Activated naive CD4-positive, alpha-beta T cell treated with anti-CD3 and anti-CD28 coated beads for 36 hours (primary cell): ENCODE measurements around the gene IL2RA. TPM values are rescaled to one million over a fixed set of nuclear protein-coding genes. Genes with fewer than 3 reads are reported as not detected.
"Not testable (repeated sequence)": the region's sequence is repeated elsewhere in the genome, so short reads cannot be mapped to it uniquely, and the experiment has no call there.

Source experiments
- CTCF ChIA-PET: fragments of 350-600 bp; sonication (Branson Sonifier 250); formaldehyde crosslinking; loops from one replicate; lab custom pipeline; 2021; ENCODE audit warnings: antibody characterized with exemption; lab: Charles Lee
- DNase-seq: peaks from one replicate; pipeline ENCODE4 v3.0.0-alpha.2; 2020
- H3K27ac Mint-ChIP-seq: one replicate; pipeline ENCODE4 v1.8.0; 2021; ENCODE audit warnings: mild to moderate bottlenecking, mixed read lengths
- H3K27me3 Mint-ChIP-seq: one replicate; pipeline ENCODE4 v1.8.0; 2021; ENCODE audit warnings: low read depth, mixed read lengths
- H3K36me3 Mint-ChIP-seq: one replicate; pipeline ENCODE4 v1.8.0; 2021; ENCODE audit warnings: low read depth, mixed read lengths
- H3K4me1 Mint-ChIP-seq: one replicate; pipeline ENCODE4 v1.8.0; 2021; ENCODE audit warnings: low read depth, mixed read lengths
- H3K4me3 Mint-ChIP-seq: one replicate; pipeline ENCODE4 v1.8.0; 2021; ENCODE audit warnings: mild to moderate bottlenecking, moderate library complexity, mixed read lengths
- H3K9me3 Mint-ChIP-seq: one replicate; pipeline ENCODE4 v1.8.0; 2021; ENCODE audit warnings: mixed read lengths
- intact Hi-C: fragments of 100-400 bp; cut with micrococcal nuclease; formaldehyde crosslinking; loops from one replicate; pipeline ENCODE4 v1.15.1; 2023
- total RNA-seq, 2 experiments: library from RNA; stranded (reverse); gene quantifications; one replicate each; pipeline ENCODE4 v1.2.3, GENCODE V29; 2021

The IL2RA gene
- total RNA-seq, 2 experiments from 2014 or later, result 443 to 471 TPM

- Mint-ChIP-seq H3K36me3 (peaks cover 11% of the 10 kb centered on the region), H3K4me1 (peaks cover 29% of the 10 kb centered on the region), H3K9me3 (peaks cover 3% of the 10 kb centered on the region), H3K27me3 (no peaks in the 10 kb centered on the region), H3K4me3 (no peak overlapping the region), H3K27ac (no peak overlapping the region)
- intact Hi-C loops, result no loop called here
- CTCF ChIA-PET, result interaction anchor here (1.0 kb wide), 1 partner anchor 395 kb away, joined by 4 read pairs; no protein-coding TSS in a partner anchor
- no peak for DNase-seq
These were observed 55.6 kb downstream of the IL2RA start for GRCh38 chr10:6006546-6006945.

- CTCF ChIA-PET, result interaction anchor here (1.0 kb wide), 1 partner anchor 396 kb away, joined by 4 read pairs; no protein-coding TSS in a partner anchor
- peaks cover 3% of the 10 kb centered on the region for H3K9me3 Mint-ChIP-seq
- H3K27me3 Mint-ChIP-seq, result no peaks in the 10 kb centered on the region
- no peak for DNase-seq
- H3K27ac Mint-ChIP-seq, result no peak overlapping the region
- H3K4me3 Mint-ChIP-seq, result no peak overlapping the region
- H3K4me1 Mint-ChIP-seq, result peaks cover 27% of the 10 kb centered on the region
- peaks cover 7% of the 10 kb centered on the region for H3K36me3 Mint-ChIP-seq
- intact Hi-C loops, result no loop called here
These were observed 56.2 kb downstream of the IL2RA start for GRCh38 chr10:6005856-6006395.

- intact Hi-C loops, CTCF ChIA-PET, H3K27me3 Mint-ChIP-seq, DNase-seq, H3K4me3 Mint-ChIP-seq, H3K9me3 Mint-ChIP-seq, H3K27ac Mint-ChIP-seq, H3K36me3 Mint-ChIP-seq: not testable (repeated sequence)
- peaks cover 28% of the 10 kb centered on the region for H3K4me1 Mint-ChIP-seq
These were observed 56.9 kb downstream of the IL2RA start for GRCh38 chr10:6005161-6005804.

GRCh38 chr10:6002809-6003510 lies 59.2 kb downstream of the IL2RA start:
- H3K27ac Mint-ChIP-seq, result no peak overlapping the region
- peaks cover 2% of the 10 kb centered on the region for H3K36me3 Mint-ChIP-seq
- H3K4me3 Mint-ChIP-seq, result no peak overlapping the region
- intact Hi-C loops, result no loop called here
- H3K9me3 Mint-ChIP-seq, result peaks cover under 1% of the 10 kb centered on the region
- CTCF ChIA-PET, result no interaction called here
- no peak for DNase-seq
- peaks cover 15% of the 10 kb centered on the region for H3K4me1 Mint-ChIP-seq
- H3K27me3 Mint-ChIP-seq, result no peaks in the 10 kb centered on the region

GRCh38 chr10:5999440-6000165 lies 62.6 kb downstream of the IL2RA start:
- CTCF ChIA-PET, result interaction anchor here (0.5 kb wide), 1 partner anchor 12 kb away, joined by 3 read pairs; no protein-coding TSS in a partner anchor
- H3K36me3 Mint-ChIP-seq, result no peaks in the 10 kb centered on the region
- no peaks in the 10 kb centered on the region for H3K27me3 Mint-ChIP-seq
- H3K4me1 Mint-ChIP-seq, result peaks cover 15% of the 10 kb centered on the region
- intact Hi-C loops, result no loop called here
- H3K4me3 Mint-ChIP-seq, result no peak overlapping the region
- no peak overlapping the region for H3K27ac Mint-ChIP-seq
- DNase-seq, result no peak
- H3K9me3 Mint-ChIP-seq, result no peaks in the 10 kb centered on the region

GRCh38 chr10:5996696-5997095 lies 65.5 kb downstream of the IL2RA start:
- no peaks in the 10 kb centered on the region for H3K27me3 Mint-ChIP-seq
- CTCF ChIA-PET, result no interaction called here

GRCh38 chr10:5992398-5992797 lies 69.8 kb downstream of the IL2RA start:
- Mint-ChIP-seq H3K4me1 (peaks cover 9% of the 10 kb centered on the region), H3K27ac (no peak overlapping the region), H3K9me3 (peaks cover 10% of the 10 kb centered on the region), H3K36me3 (no peaks in the 10 kb centered on the region), H3K27me3 (no peaks in the 10 kb centered on the region), H3K4me3 (no peak overlapping the region)
- no peak for DNase-seq
- intact Hi-C loops, result no loop called here
- CTCF ChIA-PET, result no interaction called here

More at GRCh38 chr10:5996696-5997095, 65.5 kb downstream of the IL2RA start:
- H3K9me3 Mint-ChIP-seq, result peaks cover 7% of the 10 kb centered on the region
- H3K4me3 Mint-ChIP-seq, result no peak overlapping the region
- no peak overlapping the region for H3K27ac Mint-ChIP-seq
- no peak for DNase-seq
- H3K36me3 Mint-ChIP-seq, result no peaks in the 10 kb centered on the region
- intact Hi-C loops, result no loop called here
- peaks cover 6% of the 10 kb centered on the region for H3K4me1 Mint-ChIP-seq

GRCh38 chr10:5991708-5992107 lies 70.5 kb downstream of the IL2RA start:
- H3K27ac Mint-ChIP-seq, result no peak overlapping the region
- CTCF ChIA-PET, result no interaction called here

GRCh38 chr10:5989756-5990155 lies 72.4 kb downstream of the IL2RA start:
- Mint-ChIP-seq H3K4me3 (no peak overlapping the region), H3K27ac (no peak overlapping the region), H3K4me1 (peaks cover 9% of the 10 kb centered on the region), H3K9me3 (peaks cover 10% of the 10 kb centered on the region), H3K27me3 (no peaks in the 10 kb centered on the region), H3K36me3 (no peaks in the 10 kb centered on the region)
- no peak for DNase-seq
- CTCF ChIA-PET, result no interaction called here
- intact Hi-C loops, result no loop called here

More at GRCh38 chr10:5991708-5992107, 70.5 kb downstream of the IL2RA start:
- Mint-ChIP-seq H3K27me3 (no peaks in the 10 kb centered on the region), H3K36me3 (no peaks in the 10 kb centered on the region), H3K4me3 (no peak overlapping the region), H3K4me1 (peaks cover 9% of the 10 kb centered on the region), H3K9me3 (peaks cover 10% of the 10 kb centered on the region)
- intact Hi-C loops, result no loop called here
- DNase-seq, result no peak

- CTCF ChIA-PET, result interaction anchor here (1.0 kb wide), 1 partner anchor 25 kb away, joined by 3 read pairs; no protein-coding TSS in a partner anchor
- H3K36me3 Mint-ChIP-seq, result no peaks in the 10 kb centered on the region
- H3K27me3 Mint-ChIP-seq, result no peaks in the 10 kb centered on the region
- peaks cover 9% of the 10 kb centered on the region for H3K4me1 Mint-ChIP-seq
- H3K27ac Mint-ChIP-seq, result no peak overlapping the region
- peaks cover 10% of the 10 kb centered on the region for H3K9me3 Mint-ChIP-seq
- intact Hi-C loops, result no loop called here
- no peak for DNase-seq
- H3K4me3 Mint-ChIP-seq, result no peak overlapping the region
These were observed 73.7 kb downstream of the IL2RA start for GRCh38 chr10:5988336-5988920.

- peaks cover 9% of the 10 kb centered on the region for H3K4me1 Mint-ChIP-seq
- DNase-seq, result no peak
- H3K36me3 Mint-ChIP-seq, result no peaks in the 10 kb centered on the region
- CTCF ChIA-PET, result interaction anchor here (0.8 to 1.3 kb wide), 3 partner anchors 9 to 26 kb away, joined by 3 to 4 read pairs (median 3); no protein-coding TSS in a partner anchor
- H3K27ac Mint-ChIP-seq, result no peak overlapping the region
- peaks cover 10% of the 10 kb centered on the region for H3K9me3 Mint-ChIP-seq
- no peak overlapping the region for H3K4me3 Mint-ChIP-seq
- intact Hi-C loops, result no loop called here
- H3K27me3 Mint-ChIP-seq, result no peaks in the 10 kb centered on the region
These were observed 74.4 kb downstream of the IL2RA start for GRCh38 chr10:5987747-5988146.

- Mint-ChIP-seq H3K4me3 (no peak overlapping the region), H3K9me3 (no peaks in the 10 kb centered on the region)
- CTCF ChIA-PET, result no interaction called here
These were observed 77.1 kb downstream of the IL2RA start for GRCh38 chr10:5985029-5985428.

More at GRCh38 chr10:5985029-5985428, 77.1 kb downstream of the IL2RA start:
- peaks cover 9% of the 10 kb centered on the region for H3K4me1 Mint-ChIP-seq
- DNase-seq, result no peak
- H3K27ac Mint-ChIP-seq, result no peak overlapping the region
- intact Hi-C loops, result no loop called here
- H3K36me3 Mint-ChIP-seq, result no peaks in the 10 kb centered on the region
- no peaks in the 10 kb centered on the region for H3K27me3 Mint-ChIP-seq
